Mesenteric fat pad (tissue), 1 donor: ENCODE results near the gene ZKSCAN8. TPM values are rescaled to one million over a fixed set of nuclear protein-coding genes. Genes with fewer than 3 reads are reported as not detected.

Experiments used
- DNase-seq: peaks from one replicate; pipeline ENCODE4 v3.0.0-alpha.2; 2020; ENCODE audit warnings: low spot score
- total RNA-seq: library from RNA; stranded (reverse); fragmentation: NEBNext Ultra II Directional; extraction: Animal tissue kit (Norgen Biotek cat#: 25700); gene quantifications from one replicate; pipeline ENCODE4 v1.2.1, GENCODE V29; 2021
- donor health status: DM: yes; HTN: yes; CAD: no.

ZKSCAN8 gene
- total RNA-seq, 1 donor from 2014 or later, result 15.1 TPM

- DNase-seq, result no peak
Observed at GRCh38 chr6:28206527-28206926, 64.8 kb downstream of the ZKSCAN8 start.

- no peak for DNase-seq
Observed at GRCh38 chr6:28206928-28207509, 65.3 kb downstream of the ZKSCAN8 start.

- DNase-seq, result no peak
Observed at GRCh38 chr6:28207510-28208110, 65.9 kb downstream of the ZKSCAN8 start.

GRCh38 chr6:28208111-28208659 lies 66.5 kb downstream of the ZKSCAN8 start:
- DNase-seq, result no peak

Other genes with a start within 250 kb of the ZKSCAN8 start
- not detected for gene OR2B2, start 229.5 kb upstream of the ZKSCAN8 start, total RNA-seq
- gene OR2B6, start 184.6 kb upstream of the ZKSCAN8 start, total RNA-seq, result not detected
- 0.19 TPM for gene ZNF165, start 61.3 kb upstream of the ZKSCAN8 start, total RNA-seq
- gene ZSCAN16, start 17.3 kb upstream of the ZKSCAN8 start, total RNA-seq, result 3.4 TPM
- 6.4 TPM for gene ZSCAN9, start 83.4 kb downstream of the ZKSCAN8 start, total RNA-seq
- gene ZKSCAN4, start 110.4 kb downstream of the ZKSCAN8 start, total RNA-seq, result 2.7 TPM
- gene NKAPL, start 117.4 kb downstream of the ZKSCAN8 start, total RNA-seq, result 3.1 TPM
- gene ZSCAN26, start 125.3 kb downstream of the ZKSCAN8 start, total RNA-seq, result 5.9 TPM
- gene PGBD1, start 139.7 kb downstream of the ZKSCAN8 start, total RNA-seq, result 4.0 TPM
- 5.8 TPM for gene ZSCAN31, start 194.3 kb downstream of the ZKSCAN8 start, total RNA-seq
- 3.0 TPM for gene ZKSCAN3, start 208.1 kb downstream of the ZKSCAN8 start, total RNA-seq